K562 (cell line): ENCODE results near the gene TMEM208.

Experiments used
- BCLAF1 ChIP-seq, 2 experiments: fragments of 450-650 bp in 1 of 2; IDR thresholded peaks; 2 replicates each; pipeline ENCODE4 v1.6.1; 2011 to 2017; ENCODE audit warnings: low read depth in 2 of 2, antibody characterized with exemption in 1 of 2, borderline replicate concordance in 1 of 2, low read length in 1 of 2, mild to moderate bottlenecking in 1 of 2, mixed read lengths in 1 of 2; ENCODE audit not compliant: control insufficient read depth in 1 of 2
- EP400 ChIP-seq: fragments of 450-650 bp; IDR thresholded peaks from 2 replicates; pipeline ENCODE4 v1.6.1; 2017; ENCODE audit warnings: antibody characterized with exemption, mild to moderate bottlenecking, moderate library complexity
- MAFK ChIP-seq: IDR thresholded peaks from 2 replicates; pipeline ENCODE4 v1.6.1; 2011; ENCODE audit warnings: low read length, improper control_type of control experiment
- MEF2A ChIP-seq: IDR thresholded peaks from 2 replicates; pipeline ENCODE4 v1.6.1; 2011; ENCODE audit warnings: low read depth, mild to moderate bottlenecking, low read length, moderate library complexity; ENCODE audit not compliant: control insufficient read depth
- RBM34 ChIP-seq: fragments of 200-400 bp; formaldehyde crosslinking; IDR thresholded peaks from 2 replicates; pipeline ENCODE4 v1.6.1; 2018; ENCODE audit warnings: low read length, borderline replicate concordance; ENCODE audit not compliant: insufficient read depth
- TAF1 ChIP-seq: IDR thresholded peaks from 2 replicates; pipeline ENCODE4 v1.6.1; 2011; ENCODE audit warnings: mild to moderate bottlenecking, low read length, moderate library complexity; ENCODE audit not compliant: insufficient read depth, control insufficient read depth, severe bottlenecking; ENCODE audit errors: extremely low read depth
- TFAP4 ChIP-seq: sonication (generic); formaldehyde crosslinking; IDR thresholded peaks from 2 replicates; pipeline ENCODE4 v1.8.0; 2022; ENCODE audit warnings: missing genetic modification reagents, mild to moderate bottlenecking, moderate library complexity, borderline replicate concordance
- U2AF2 ChIP-seq: fragments of 200-400 bp; formaldehyde crosslinking; optimal IDR thresholded peaks from 2 replicates; pipeline ENCODE3; 2017; ENCODE audit warnings: low read depth, mild to moderate bottlenecking, low read length
- YY1 ChIP-seq, 3 experiments: IDR thresholded peaks; 2 replicates each; pipeline ENCODE4 v1.6.1; 2011; ENCODE audit warnings: low read length in 2 of 3, mild to moderate bottlenecking in 2 of 3, moderate library complexity in 2 of 3, borderline replicate concordance in 1 of 3, control low read depth in 1 of 3, low read depth in 1 of 3; ENCODE audit not compliant: insufficient read depth in 3 of 3, insufficient replicate concordance in 2 of 3, control insufficient read depth in 1 of 3, insufficient read length in 1 of 3; ENCODE audit errors: extremely low read depth in 1 of 3
- ZNF561 ChIP-seq: fragments of 450-650 bp; formaldehyde crosslinking; conservative IDR thresholded peaks from 2 replicates; pipeline ENCODE4 v1.4.0; 2020; ENCODE audit warnings: mild to moderate bottlenecking, moderate library complexity
- TF ChIP-seq, protein P1 (sequence below): sonication (generic); formaldehyde crosslinking; IDR thresholded peaks from 2 replicates; pipeline ENCODE4 v1.5.0; 2020; ENCODE audit warnings: missing genetic modification reagents
- TF ChIP-seq, protein P2 (sequence below), 3 experiments: IDR thresholded peaks in 2 of 3; conservative IDR thresholded peaks in 1 of 3; 2 replicates each; pipeline ENCODE4 v1.5.1; 2011 to 2012; ENCODE audit warnings: low read length in 3 of 3, mild to moderate bottlenecking in 3 of 3, control low read depth in 2 of 3, improper control_type of control experiment in 1 of 3, inconsistent platforms in 1 of 3, low read depth in 1 of 3, mixed read lengths in 1 of 3, moderate library complexity in 1 of 3; ENCODE audit not compliant: insufficient read depth in 2 of 3

- TF ChIP-seq ZNF561 (CRISPR knock-in tag) (no peak), BCLAF1 (IDR thresholded peaks at IDR 0.05; ENCODE audit: borderline replicate concordance in 1 of 2, control insufficient read depth in 1 of 2, low read depth in 2 of 2, low read length in 1 of 2) (no peak), TFAP4 (CRISPR knock-in tag) (no peak), TAF1 (no peak), MAFK (no peak), U2AF2 (no peak), YY1 (IDR thresholded peaks at IDR 0.05; ENCODE audit: borderline replicate concordance in 1 of 3, control insufficient read depth in 1 of 3, extremely low read depth in 1 of 3, insufficient read depth in 3 of 3, insufficient read length in 1 of 3, insufficient replicate concordance in 2 of 3, low read depth in 1 of 3, low read length in 2 of 3) (no peak), EP400 (no peak), RBM34 (no peak), MEF2A (no peak)
- TF ChIP-seq, protein P1, sequence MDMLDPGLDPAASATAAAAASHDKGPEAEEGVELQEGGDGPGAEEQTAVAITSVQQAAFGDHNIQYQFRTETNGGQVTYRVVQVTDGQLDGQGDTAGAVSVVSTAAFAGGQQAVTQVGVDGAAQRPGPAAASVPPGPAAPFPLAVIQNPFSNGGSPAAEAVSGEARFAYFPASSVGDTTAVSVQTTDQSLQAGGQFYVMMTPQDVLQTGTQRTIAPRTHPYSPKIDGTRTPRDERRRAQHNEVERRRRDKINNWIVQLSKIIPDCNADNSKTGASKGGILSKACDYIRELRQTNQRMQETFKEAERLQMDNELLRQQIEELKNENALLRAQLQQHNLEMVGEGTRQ (CRISPR knock-in tag), result no peak
- TF ChIP-seq, protein P2, sequence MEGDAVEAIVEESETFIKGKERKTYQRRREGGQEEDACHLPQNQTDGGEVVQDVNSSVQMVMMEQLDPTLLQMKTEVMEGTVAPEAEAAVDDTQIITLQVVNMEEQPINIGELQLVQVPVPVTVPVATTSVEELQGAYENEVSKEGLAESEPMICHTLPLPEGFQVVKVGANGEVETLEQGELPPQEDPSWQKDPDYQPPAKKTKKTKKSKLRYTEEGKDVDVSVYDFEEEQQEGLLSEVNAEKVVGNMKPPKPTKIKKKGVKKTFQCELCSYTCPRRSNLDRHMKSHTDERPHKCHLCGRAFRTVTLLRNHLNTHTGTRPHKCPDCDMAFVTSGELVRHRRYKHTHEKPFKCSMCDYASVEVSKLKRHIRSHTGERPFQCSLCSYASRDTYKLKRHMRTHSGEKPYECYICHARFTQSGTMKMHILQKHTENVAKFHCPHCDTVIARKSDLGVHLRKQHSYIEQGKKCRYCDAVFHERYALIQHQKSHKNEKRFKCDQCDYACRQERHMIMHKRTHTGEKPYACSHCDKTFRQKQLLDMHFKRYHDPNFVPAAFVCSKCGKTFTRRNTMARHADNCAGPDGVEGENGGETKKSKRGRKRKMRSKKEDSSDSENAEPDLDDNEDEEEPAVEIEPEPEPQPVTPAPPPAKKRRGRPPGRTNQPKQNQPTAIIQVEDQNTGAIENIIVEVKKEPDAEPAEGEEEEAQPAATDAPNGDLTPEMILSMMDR (IDR thresholded peaks at IDR 0.05 in 2 of 3, conservative IDR thresholded peaks at IDR 0.05 in 1 of 3; ENCODE audit: insufficient read depth in 2 of 3, low read depth in 1 of 3, low read length in 3 of 3), result no peak
Observed at GRCh38 chr16:67248073-67248400, 21.1 kb downstream of the TMEM208 start.
